GM23338 (cell line): ENCODE measurements around the gene JMJD1C.

ENCODE experiments used
- POLR2AphosphoS5 ChIP-seq: IDR thresholded peaks from 2 replicates; pipeline ENCODE4 v1.6.1; 2016; ENCODE audit warnings: antibody characterized with exemption, low read depth
- REST ChIP-seq: IDR thresholded peaks from one replicate; pipeline ENCODE4 v1.6.1; 2018; ENCODE audit warnings: antibody characterized with exemption; ENCODE audit not compliant: unreplicated experiment
- TF ChIP-seq, protein P1 (sequence below), 2 experiments: fragments of 200-600 bp in 1 of 2; sonication (generic) in 1 of 2; conservative IDR thresholded peaks; 2 replicates each; pipeline versions ENCODE4 v1.5.1 to v1.6.1; 2016 to 2017; ENCODE audit warnings: antibody characterized with exemption in 2 of 2, low read depth in 2 of 2, mild to moderate bottlenecking in 2 of 2, moderate library complexity in 1 of 2

GRCh38 chr10:63294781-63295180 is 171.0 kb downstream of the JMJD1C start:
- TF ChIP-seq, protein P1, sequence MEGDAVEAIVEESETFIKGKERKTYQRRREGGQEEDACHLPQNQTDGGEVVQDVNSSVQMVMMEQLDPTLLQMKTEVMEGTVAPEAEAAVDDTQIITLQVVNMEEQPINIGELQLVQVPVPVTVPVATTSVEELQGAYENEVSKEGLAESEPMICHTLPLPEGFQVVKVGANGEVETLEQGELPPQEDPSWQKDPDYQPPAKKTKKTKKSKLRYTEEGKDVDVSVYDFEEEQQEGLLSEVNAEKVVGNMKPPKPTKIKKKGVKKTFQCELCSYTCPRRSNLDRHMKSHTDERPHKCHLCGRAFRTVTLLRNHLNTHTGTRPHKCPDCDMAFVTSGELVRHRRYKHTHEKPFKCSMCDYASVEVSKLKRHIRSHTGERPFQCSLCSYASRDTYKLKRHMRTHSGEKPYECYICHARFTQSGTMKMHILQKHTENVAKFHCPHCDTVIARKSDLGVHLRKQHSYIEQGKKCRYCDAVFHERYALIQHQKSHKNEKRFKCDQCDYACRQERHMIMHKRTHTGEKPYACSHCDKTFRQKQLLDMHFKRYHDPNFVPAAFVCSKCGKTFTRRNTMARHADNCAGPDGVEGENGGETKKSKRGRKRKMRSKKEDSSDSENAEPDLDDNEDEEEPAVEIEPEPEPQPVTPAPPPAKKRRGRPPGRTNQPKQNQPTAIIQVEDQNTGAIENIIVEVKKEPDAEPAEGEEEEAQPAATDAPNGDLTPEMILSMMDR (conservative IDR thresholded peaks at IDR 0.05; ENCODE audit: low read depth in 2 of 2): no peak
- TF ChIP-seq REST (no peak), POLR2AphosphoS5 (no peak)
